Dedifferentiated amniotic fluid mesenchymal stem cell (primary cell): ENCODE data around the gene TMEM121.

Experiments used
- DNase-seq: peaks from one replicate; pipeline ENCODE4 v3.0.0-alpha.2; 2016; ENCODE audit errors: extremely low spot score

The TMEM121 gene

GRCh38 chr14:105487449-105487985 is 38.9 kb upstream of the TMEM121 start:
- no peak for DNase-seq

- no peak for DNase-seq
Measured at GRCh38 chr14:105487986-105488777, 38.2 kb upstream of the TMEM121 start.

GRCh38 chr14:105488781-105489541 is 37.4 kb upstream of the TMEM121 start:
- no peak for DNase-seq

- DNase-seq: peak; percentile 46
Measured at GRCh38 chr14:105489542-105490266, 36.7 kb upstream of the TMEM121 start.

- DNase-seq: no peak
Measured at GRCh38 chr14:105490267-105490571, 36.2 kb upstream of the TMEM121 start.

- peak; percentile 100 for DNase-seq
Measured at GRCh38 chr14:105490572-105491365, 35.6 kb upstream of the TMEM121 start, which contains the start of gene TEDC1. TEDC1 (plus strand) TSS chr14:105491246; CDS start chr14:105491376, 130 bp downstream.

- peak; percentile 18 for DNase-seq
Measured at GRCh38 chr14:105491366-105491973, 34.9 kb upstream of the TMEM121 start.

GRCh38 chr14:105492031-105492970 is 34.1 kb upstream of the TMEM121 start:
- DNase-seq: no peak

GRCh38 chr14:105492971-105493871 is 33.2 kb upstream of the TMEM121 start:
- no peak for DNase-seq

GRCh38 chr14:105493921-105494605 is 32.3 kb upstream of the TMEM121 start:
- DNase-seq: no peak

GRCh38 chr14:105494606-105494929 is 31.8 kb upstream of the TMEM121 start:
- no peak for DNase-seq

GRCh38 chr14:105495101-105495989 is 31.0 kb upstream of the TMEM121 start:
- DNase-seq: no peak

GRCh38 chr14:105495990-105496830 is 30.2 kb upstream of the TMEM121 start:
- DNase-seq: no peak

GRCh38 chr14:105496831-105497591 is 29.4 kb upstream of the TMEM121 start:
- DNase-seq: no peak

- no peak for DNase-seq
Measured at GRCh38 chr14:105497671-105498429, 28.5 kb upstream of the TMEM121 start.
